HG02943 (cell line): ENCODE results near the gene HOXA6.

Experiments used
- ATAC-seq: cut with Tn5 transposase; IDR thresholded peaks from one replicate; pipeline ENCODE4 v1.9.1; 2021; ENCODE audit warnings: mild to moderate bottlenecking, low read depth, moderate library complexity; ENCODE audit not compliant: unreplicated experiment

The HOXA6 gene

DNA sequence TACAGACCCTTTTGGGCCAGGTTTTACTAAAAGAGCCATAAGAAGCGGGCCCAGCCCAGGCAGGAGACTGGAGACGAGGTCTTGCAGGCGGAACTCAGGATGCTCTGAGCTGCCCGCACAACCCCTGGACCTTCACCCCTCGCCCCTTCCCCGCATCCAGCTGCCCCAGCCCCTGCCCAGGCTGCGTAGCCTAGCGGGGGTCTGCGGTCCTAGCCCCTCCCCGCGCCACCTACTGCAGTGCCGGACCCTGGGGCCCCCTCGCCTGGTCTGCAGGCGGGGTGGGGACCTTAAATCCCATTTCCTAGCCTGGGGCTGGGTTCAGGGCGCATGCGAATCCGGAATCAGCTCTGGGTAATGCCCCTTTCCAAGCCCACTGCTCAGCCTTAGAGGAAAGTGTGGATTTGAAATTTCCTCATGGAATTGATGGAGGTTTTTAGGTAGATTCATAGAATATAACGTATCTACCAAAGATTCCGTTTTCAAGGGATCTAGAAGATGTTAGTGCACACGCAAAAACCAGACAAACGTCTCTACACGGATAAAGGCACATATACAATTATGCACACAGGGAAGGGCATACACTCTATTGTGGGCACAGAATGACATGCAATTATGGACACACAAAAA is 5.4 kb upstream of the HOXA6 start:
- no peak for ATAC-seq

- ATAC-seq = no peak
Observed at GRCh38 chr7:27151931-27152815, 4.6 kb upstream of the HOXA6 start, which contains the start of gene HOXA3. Gene HOXA3 (minus strand): TSS chr7:27152583. CDS start chr7:27110640, 41,943 bp downstream.

- ATAC-seq = no peak
Observed at GRCh38 chr7:27151341-27151930, 3.9 kb upstream of the HOXA6 start.

DNA sequence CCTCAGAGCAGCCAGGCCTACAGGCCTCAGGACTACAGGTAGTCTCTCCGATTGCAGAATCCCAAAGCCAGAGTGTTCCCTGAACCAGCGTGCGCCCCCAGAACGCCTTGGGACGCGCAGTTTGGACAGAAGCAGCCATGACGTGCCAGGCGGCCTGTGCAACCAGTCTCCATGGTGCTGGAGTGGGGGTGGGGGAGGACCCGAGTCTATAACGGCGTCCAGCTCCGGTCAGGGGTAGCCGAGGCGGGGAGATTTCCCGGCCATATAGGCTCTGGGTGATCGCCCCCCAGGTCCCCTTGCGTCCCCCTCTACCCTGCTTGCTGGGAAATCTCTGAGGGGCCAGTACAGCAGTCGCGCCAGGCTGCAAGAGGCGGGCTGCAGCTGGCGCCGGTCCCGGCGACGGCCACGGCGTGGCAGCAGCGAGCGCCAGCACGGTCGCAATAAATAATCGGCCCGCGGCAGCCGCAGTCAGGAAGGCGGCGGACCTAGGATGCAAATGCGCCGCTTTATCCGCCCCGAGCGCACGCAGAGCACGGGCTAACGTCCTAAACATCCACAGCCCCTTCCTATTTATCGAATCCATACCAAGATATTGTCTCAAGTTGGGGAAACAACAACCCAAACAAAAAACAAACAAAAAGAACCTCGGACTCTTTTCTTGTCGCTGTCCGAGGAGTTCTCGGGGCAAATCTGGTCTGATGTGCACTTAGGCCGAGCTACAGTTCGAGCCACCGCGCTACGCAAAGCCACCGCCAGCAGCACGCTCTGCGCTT is 3.2 kb upstream of the HOXA6 start:
- peak; percentile 69 for ATAC-seq

DNA sequence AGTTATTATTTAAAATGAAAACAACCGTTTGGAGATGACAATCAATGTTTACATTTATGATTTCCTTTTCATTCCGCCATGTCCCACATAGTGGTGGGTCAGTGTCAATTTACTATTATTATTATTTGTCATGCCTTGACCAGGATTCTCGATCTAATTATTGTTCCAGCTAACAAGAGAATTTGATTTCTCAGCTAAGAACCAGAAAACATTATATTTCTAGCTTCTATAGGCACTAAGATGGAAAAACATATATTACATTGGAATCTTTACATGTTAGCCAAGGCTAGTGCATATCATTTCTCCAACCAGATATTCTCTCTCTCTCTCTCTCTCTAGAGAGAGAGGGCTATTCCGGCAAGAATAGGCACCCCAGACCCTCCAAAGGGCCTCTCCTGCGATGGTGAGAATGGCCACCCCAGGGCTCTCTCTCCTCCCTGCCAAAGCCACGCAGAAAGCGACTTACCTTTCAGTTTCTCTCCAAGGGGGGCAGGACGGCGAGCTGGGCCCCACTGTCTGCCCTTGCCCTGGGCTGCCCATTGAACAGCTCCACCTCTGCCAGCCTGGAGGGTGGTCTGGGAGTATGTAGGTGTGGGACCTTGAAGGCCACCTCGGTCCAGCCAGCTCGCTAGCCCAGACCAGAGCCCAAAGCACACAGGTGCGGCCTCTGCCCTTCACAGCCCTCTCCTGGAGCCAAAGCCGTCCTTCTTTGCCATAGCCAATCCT is 2.4 kb upstream of the HOXA6 start:
- ATAC-seq = peak; percentile 9

GRCh38 chr7:27148756-27149641 is 1.4 kb upstream of the HOXA6 start:
- no peak for ATAC-seq

DNA sequence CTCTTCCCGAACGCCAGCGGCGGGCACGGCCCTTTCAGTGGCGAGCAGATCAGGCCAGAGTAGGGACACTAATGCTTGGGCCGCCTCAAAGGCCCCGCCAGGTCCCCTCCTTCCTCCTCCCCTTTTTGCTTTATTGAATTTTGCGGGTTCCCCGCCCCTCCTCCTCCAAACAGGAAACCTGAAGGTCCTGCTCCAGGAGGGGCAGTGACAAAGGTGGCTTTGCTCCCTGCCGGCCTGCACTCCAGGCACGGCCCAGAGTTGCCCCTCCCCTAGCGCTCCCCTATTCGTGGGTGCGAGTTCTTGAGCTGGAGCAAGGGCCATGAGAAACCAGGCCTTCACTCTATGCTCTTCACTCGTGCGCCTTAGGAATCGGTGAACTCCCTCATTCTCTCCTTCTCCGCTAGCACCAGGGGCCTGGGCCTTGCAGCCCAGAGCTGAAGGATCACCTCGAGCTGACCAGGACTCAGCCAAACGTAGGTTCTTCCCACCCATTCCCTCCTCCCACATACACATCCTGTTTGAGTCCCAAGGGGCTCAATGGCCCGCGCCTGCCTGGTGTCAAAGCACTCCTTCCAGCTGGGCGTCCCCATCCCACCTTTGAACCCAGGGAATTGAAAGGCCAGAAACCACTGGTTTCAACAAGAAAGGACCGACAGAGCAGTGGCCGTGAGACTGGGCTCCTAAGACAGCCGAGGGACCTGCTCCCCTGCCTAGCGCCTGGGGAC is 619 bp upstream of the HOXA6 start:
- ATAC-seq = no peak

GRCh38 chr7:27146491-27147198 is 929 bp downstream of the HOXA6 start:
- no peak for ATAC-seq

DNA sequence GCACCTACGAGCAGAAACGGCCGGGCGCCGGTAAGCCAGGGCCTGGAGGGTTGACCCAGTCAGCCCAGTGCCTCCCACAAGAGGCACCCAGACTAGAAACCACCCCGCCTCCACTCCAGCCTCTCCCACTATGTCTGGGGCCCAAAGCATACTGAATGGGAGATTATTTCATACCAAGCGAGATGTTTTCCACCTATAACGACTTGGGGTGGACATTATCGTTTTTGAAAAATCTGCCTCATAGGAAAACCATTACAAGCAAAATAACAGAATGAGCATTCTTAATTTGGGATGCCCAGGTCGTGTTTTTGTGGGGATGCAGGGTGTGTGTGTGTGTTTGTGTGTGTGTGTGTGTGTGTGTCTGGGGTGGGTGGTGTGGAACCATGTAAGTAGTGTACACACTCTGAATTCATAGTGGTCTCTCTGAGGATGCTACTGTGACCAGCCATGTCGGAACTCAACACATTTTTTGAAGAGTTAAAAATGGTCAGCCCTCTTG is 1.6 kb downstream of the HOXA6 start:
- no peak for ATAC-seq

DNA sequence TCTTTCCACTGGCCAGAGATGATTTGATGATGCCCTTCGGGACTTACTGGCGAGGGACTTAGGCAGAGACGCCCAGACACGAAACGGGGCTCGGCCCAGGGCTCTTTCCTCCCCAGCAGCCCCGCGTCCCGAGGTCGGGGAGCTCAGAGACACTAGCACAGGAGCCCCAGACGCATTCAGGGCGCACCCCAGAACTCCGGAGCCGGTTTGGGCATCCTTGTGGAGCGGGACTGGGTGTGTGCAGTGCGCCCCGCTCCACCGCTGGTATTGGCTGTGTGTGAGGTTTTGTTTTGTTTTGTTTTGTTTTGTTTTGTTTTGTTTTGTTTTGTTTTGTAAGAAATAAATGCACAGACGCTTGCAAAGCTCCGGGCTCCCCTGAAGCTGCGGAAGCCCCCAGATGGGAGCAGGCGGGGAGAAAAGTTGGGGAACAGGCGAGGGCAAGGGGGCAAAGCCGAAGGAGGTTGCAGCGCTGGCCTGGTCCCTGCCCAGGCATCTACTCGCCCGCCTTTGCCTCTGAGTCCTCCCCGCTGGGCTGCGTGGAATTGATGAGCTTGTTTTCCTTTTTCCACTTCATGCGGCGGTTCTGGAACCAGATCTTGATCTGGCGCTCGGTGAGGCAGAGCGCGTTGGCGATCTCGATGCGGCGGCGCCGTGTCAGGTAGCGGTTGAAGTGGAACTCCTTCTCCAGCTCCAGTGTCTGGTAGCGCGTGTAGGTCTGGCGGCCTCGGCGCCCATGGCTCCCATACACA is 2.2 kb downstream of the HOXA6 start:
- no peak for ATAC-seq

DNA sequence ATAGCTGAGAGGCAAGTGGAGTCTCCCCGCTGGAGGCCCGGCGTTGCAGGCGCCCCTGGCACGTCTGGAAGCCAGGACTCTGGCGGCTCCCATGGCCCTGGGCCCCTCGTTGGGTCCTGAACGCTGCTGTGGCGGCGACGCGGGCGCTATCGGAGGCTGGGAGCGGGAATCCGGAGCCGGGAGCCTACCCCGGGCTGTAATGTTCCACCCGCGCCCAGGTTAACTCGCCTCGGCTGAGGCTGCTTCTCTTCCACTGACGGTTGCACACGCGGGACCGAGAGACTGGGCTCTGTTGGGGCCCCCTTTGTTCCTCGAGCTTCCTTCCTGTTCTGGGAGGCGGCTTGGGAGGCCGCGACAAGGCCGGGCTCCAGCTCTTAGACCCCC is 2.8 kb downstream of the HOXA6 start:
- ATAC-seq = no peak

DNA sequence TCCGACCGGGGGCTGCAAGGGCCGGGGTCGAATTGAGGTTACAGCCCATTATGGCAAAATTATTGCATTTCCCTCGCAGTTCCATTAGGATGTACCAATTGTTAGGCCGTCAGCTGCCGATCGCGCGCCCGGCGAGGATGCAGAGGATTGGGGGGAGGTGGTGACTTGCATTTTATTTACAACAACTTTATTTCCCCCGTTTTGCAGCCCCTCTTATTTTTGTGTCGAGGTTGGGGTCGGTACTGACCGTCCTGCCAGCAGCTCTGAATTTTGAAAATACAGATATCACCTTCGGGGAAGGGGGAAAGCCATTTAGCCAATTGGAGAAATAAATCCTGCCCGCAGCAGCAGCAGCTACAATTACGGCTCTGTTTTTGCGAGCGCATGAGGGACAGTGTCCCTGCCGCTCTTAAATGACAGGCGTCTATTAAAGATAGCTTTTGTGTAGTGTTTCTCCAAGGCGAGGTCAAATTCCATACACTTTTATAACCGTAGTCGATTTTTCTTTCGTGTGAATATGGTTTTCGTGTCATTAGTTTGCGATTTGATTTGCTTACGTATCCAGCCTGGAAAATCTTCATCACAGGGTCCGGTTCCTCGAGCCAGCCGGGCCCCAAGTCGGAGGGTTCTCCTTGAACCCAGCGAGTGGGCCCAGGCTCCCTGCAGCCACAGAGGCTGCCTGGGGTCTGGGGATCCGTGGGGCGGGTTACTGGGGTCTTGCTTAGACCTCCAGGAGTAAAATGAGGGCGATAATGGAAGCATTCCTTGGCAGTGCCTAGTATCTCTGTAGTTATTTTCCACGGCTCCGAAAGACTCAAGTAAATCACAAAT is 3.4 kb downstream of the HOXA6 start:
- no peak for ATAC-seq

- no peak for ATAC-seq
Observed at GRCh38 chr7:27143023-27143949, 4.3 kb downstream of the HOXA6 start, which contains the start of gene HOXA5. Gene HOXA5 (minus strand): TSS chr7:27143681. CDS start chr7:27143607, 74 bp downstream.

- ATAC-seq = no peak
Observed at GRCh38 chr7:27142580-27143022, 5.0 kb downstream of the HOXA6 start.
